Natural killer cell (primary cell): Measurements from ENCODE around the gene PLEKHA5. TPM values are rescaled to one million over a fixed set of nuclear protein-coding genes. Genes with fewer than 3 reads are reported as not detected.

Experiments used
- ATAC-seq, 3 donors: fragments of 150-1000 bp in 2 of 3; fragments of 200-7000 bp in 1 of 3; cut with Tn5 transposase; 1 replicate in 1 of 3; 2 replicates in 2 of 3; pipeline ENCODE4 v1.10.0; 2021; ENCODE audit warnings: mild to moderate bottlenecking in 2 of 3, moderate library complexity in 2 of 3
- DNase-seq, 2 donors: peaks; one replicate each; pipeline versions ENCODE4 v3.0.0 to v3.0.0-alpha.2; 2013 to 2021; ENCODE audit warnings: mixed read lengths in 1 of 2
- H3K27ac ChIP-seq: one replicate; pipeline ENCODE4 v1.5.1; 2013; ENCODE audit warnings: mild to moderate bottlenecking, low read length
- H3K27me3 ChIP-seq: one replicate; pipeline ENCODE4 v1.6.1; 2013; ENCODE audit warnings: low read length; ENCODE audit not compliant: control insufficient read depth, insufficient read depth
- H3K36me3 ChIP-seq: one replicate; pipeline ENCODE4 v1.6.1; 2013; ENCODE audit warnings: low read length; ENCODE audit not compliant: control insufficient read depth, insufficient read depth
- H3K4me1 ChIP-seq: one replicate; pipeline ENCODE4 v1.6.1; 2013; ENCODE audit warnings: low read length; ENCODE audit not compliant: control insufficient read depth, insufficient read depth
- H3K4me3 ChIP-seq: one replicate; pipeline ENCODE4 v1.5.1; 2013; ENCODE audit warnings: low read length
- H3K9me3 ChIP-seq: one replicate; pipeline ENCODE4 v1.6.1; 2013; ENCODE audit warnings: low read length; ENCODE audit not compliant: control insufficient read depth, insufficient read depth
- H3K27ac Mint-ChIP-seq, 2 donors: one replicate each; pipeline ENCODE4 v1.8.0; 2022; ENCODE audit warnings: mild to moderate bottlenecking in 2 of 2, mixed read lengths in 2 of 2, moderate library complexity in 1 of 2
- H3K27me3 Mint-ChIP-seq, 2 donors: one replicate each; pipeline ENCODE4 v1.8.0; 2022; ENCODE audit warnings: low read depth in 2 of 2, mixed read lengths in 2 of 2
- H3K36me3 Mint-ChIP-seq: one replicate; pipeline ENCODE4 v1.8.0; 2022; ENCODE audit warnings: mixed read lengths
- H3K4me1 Mint-ChIP-seq, 2 donors: one replicate each; pipeline ENCODE4 v1.8.0; 2022; ENCODE audit warnings: mixed read lengths in 2 of 2
- H3K4me3 Mint-ChIP-seq: one replicate; pipeline ENCODE4 v1.8.0; 2022; ENCODE audit warnings: mild to moderate bottlenecking, moderate library complexity, mixed read lengths
- H3K9me3 Mint-ChIP-seq, 2 donors: one replicate each; pipeline ENCODE4 v1.8.0; 2022; ENCODE audit warnings: mixed read lengths in 2 of 2
- WGBS: methylation state at CpG from one replicate; pipeline ENCODE4 v1.1.7; 2013; ENCODE audit warnings: missing lambda C conversion rate; ENCODE audit not compliant: insufficient coverage; 5-methylcytosine and 5-hydroxymethylcytosine counted together
- intact Hi-C: fragments of 100-400 bp; cut with micrococcal nuclease; formaldehyde crosslinking; loops from one replicate; pipeline ENCODE4 v1.14.2; 2022
- total RNA-seq, 4 donors: library from RNA; stranded (reverse); fragments of 120-200 nt in 1 of 4; gene quantifications; one replicate each; pipeline versions ENCODE4 v1.2.3 to v1.2.4, GENCODE V29; 2013 to 2022
- TF ChIP-seq, protein P1 (sequence below): fragments of 200-600 bp; IDR thresholded peaks from one replicate; pipeline ENCODE4 v1.8.0; 2022; ENCODE audit warnings: antibody characterized with exemption

Gene PLEKHA5
- total RNA-seq, 3 donors from 2014 or later (not counting 1 experiment from before 2014, with no cell fraction given), result 5.2 to 12.1 (median 7.0) TPM

DNA sequence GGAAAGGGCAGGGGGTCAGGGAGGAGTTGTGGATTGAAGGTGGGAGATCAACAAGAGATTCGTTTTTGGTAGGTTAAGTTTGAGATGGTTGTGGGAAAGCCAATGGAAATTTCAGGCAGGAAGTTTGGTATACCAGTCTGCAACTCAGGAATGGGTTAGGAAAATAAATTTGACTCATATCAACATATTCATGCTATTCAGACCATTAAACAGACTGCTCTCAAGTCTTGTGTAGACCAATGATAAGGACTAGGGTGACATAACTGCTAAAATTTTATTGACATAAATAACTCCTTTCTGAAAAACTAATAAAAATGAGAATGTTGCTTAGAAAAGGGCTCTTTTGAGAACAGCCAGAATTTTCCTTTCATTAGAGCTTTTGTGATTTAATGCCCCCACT lies 60.0 kb downstream of the PLEKHA5 start:
- TF ChIP-seq, protein P1, sequence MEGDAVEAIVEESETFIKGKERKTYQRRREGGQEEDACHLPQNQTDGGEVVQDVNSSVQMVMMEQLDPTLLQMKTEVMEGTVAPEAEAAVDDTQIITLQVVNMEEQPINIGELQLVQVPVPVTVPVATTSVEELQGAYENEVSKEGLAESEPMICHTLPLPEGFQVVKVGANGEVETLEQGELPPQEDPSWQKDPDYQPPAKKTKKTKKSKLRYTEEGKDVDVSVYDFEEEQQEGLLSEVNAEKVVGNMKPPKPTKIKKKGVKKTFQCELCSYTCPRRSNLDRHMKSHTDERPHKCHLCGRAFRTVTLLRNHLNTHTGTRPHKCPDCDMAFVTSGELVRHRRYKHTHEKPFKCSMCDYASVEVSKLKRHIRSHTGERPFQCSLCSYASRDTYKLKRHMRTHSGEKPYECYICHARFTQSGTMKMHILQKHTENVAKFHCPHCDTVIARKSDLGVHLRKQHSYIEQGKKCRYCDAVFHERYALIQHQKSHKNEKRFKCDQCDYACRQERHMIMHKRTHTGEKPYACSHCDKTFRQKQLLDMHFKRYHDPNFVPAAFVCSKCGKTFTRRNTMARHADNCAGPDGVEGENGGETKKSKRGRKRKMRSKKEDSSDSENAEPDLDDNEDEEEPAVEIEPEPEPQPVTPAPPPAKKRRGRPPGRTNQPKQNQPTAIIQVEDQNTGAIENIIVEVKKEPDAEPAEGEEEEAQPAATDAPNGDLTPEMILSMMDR, result no peak
- Mint-ChIP-seq H3K9me3 (no peaks in the 10 kb centered on the region), H3K36me3 (no peaks in the 10 kb centered on the region), H3K27ac (no peak overlapping the region), H3K4me1 (no peaks in the 10 kb centered on the region), H3K4me3 (no peak overlapping the region), H3K27me3 (no peaks in the 10 kb centered on the region)
- intact Hi-C loops, result loop anchor here (5.0 kb wide), 1 partner anchor 937 kb away; no protein-coding TSS in a partner anchor
- ATAC-seq, result no peak
- H3K4me3 ChIP-seq, result no peak overlapping the region
- no peaks in the 10 kb centered on the region for H3K9me3 ChIP-seq
- 61% methylated on average over 1 of the region's 1 CpG for WGBS
- H3K27me3 ChIP-seq, result no peaks in the 10 kb centered on the region
- H3K4me1 ChIP-seq, result no peaks in the 10 kb centered on the region
- H3K36me3 ChIP-seq, result no peaks in the 10 kb centered on the region
- no peak for DNase-seq
- no peak overlapping the region for H3K27ac ChIP-seq

DNA sequence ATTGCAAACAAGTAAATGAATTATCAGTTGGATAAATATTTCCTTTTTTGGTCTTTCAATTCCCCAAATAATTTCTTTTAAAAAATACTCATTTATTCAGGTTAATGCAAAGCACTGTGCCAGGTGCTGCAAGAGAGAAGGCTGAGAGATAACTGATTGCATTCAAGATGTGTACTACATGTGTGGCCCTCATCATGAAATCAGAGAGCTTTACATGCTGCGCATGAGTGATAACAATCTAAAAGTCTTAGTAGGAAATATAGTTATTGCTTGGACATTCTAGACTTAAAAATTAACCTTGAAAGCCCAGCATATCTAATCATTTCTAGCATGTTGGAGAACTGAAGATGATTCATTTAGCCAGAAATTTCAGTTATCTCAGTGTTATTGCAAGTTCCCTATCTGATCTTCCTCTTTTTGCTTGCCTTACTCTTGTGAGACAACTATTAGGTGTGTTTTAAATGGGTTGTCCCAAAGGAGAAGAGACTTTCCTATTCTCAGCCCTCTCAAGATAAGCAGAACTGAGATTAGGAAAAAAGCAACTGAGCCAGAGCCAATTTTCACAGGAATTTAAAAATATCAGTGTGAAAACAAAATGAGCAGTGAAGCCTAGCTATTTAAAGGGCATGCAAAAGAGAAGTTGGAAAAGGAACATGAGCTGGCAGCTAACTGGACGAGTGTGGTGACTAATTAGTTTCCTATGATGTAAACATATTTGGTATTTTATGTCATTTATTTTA lies 60.9 kb downstream of the PLEKHA5 start:
- 39% methylated on average over 2 of the region's 2 CpGs for WGBS
- H3K9me3 ChIP-seq, result no peaks in the 10 kb centered on the region
- H3K36me3 ChIP-seq, result no peaks in the 10 kb centered on the region
- Mint-ChIP-seq H3K27ac (no peak overlapping the region), H3K36me3 (no peaks in the 10 kb centered on the region), H3K4me3 (no peak overlapping the region), H3K4me1 (no peaks in the 10 kb centered on the region), H3K27me3 (no peaks in the 10 kb centered on the region), H3K9me3 (no peaks in the 10 kb centered on the region)
- ATAC-seq, result no peak
- intact Hi-C loops, result no loop called here
- no peak overlapping the region for H3K4me3 ChIP-seq
- DNase-seq, result no peak
- TF ChIP-seq, protein P1, result no peak
- no peak overlapping the region for H3K27ac ChIP-seq
- H3K4me1 ChIP-seq, result no peaks in the 10 kb centered on the region
- H3K27me3 ChIP-seq, result no peaks in the 10 kb centered on the region

GRCh38 chr12:19191089-19191488 lies 61.6 kb downstream of the PLEKHA5 start:
- Mint-ChIP-seq H3K4me1 (no peaks in the 10 kb centered on the region), H3K4me3 (no peak overlapping the region), H3K9me3 (no peaks in the 10 kb centered on the region), H3K27ac (no peak overlapping the region), H3K27me3 (no peaks in the 10 kb centered on the region), H3K36me3 (no peaks in the 10 kb centered on the region)
- Histone ChIP-seq H3K27me3 (no peaks in the 10 kb centered on the region), H3K27ac (no peak overlapping the region), H3K4me3 (no peak overlapping the region), H3K4me1 (no peaks in the 10 kb centered on the region), H3K9me3 (no peaks in the 10 kb centered on the region), H3K36me3 (no peaks in the 10 kb centered on the region)
- TF ChIP-seq, protein P1, result no peak
- intact Hi-C loops, result no loop called here
- ATAC-seq (no peak), DNase-seq (no peak)
- WGBS, result no CpG with 5 or more reads among the region's 1 CpG

DNA sequence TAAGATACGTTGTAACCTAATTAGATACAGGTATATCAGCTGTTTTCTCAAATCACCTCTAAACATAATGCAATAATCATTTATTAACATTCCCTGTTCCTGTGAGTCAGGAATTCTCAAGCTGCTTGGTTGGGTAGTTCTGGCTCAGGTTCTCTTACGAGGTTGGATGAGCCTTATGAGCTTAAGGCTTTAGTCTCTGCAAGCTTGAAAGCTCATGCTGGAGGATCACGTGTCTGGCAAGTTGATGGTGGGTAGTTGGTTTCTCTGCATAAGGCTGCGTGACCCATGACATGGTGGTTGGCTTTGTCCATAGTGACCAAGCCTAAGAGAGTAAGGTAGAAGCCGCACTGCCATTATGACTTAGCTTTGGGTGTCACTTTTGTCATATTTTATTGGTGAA lies 62.0 kb downstream of the PLEKHA5 start:
- Mint-ChIP-seq H3K36me3 (no peaks in the 10 kb centered on the region), H3K9me3 (no peaks in the 10 kb centered on the region), H3K4me3 (no peak overlapping the region), H3K4me1 (no peaks in the 10 kb centered on the region), H3K27ac (no peak overlapping the region), H3K27me3 (no peaks in the 10 kb centered on the region)
- intact Hi-C loops, result no loop called here
- WGBS, result 95% methylated on average over 5 of the region's 5 CpGs
- H3K4me1 ChIP-seq, result no peaks in the 10 kb centered on the region
- no peak overlapping the region for H3K27ac ChIP-seq
- ATAC-seq (no peak), DNase-seq (no peak)
- no peaks in the 10 kb centered on the region for H3K27me3 ChIP-seq
- H3K36me3 ChIP-seq, result no peaks in the 10 kb centered on the region
- no peaks in the 10 kb centered on the region for H3K9me3 ChIP-seq
- no peak overlapping the region for H3K4me3 ChIP-seq
- TF ChIP-seq, protein P1, result no peak
